Coronary artery (tissue), 2 donors: ENCODE measurements around the gene EPN1.

Source experiments
- DNase-seq: peaks from one replicate; pipeline ENCODE4 v3.0.0-alpha.2; 2017; ENCODE audit warnings: low spot score
- H3K27ac ChIP-seq, 2 donors: fragments of 200-600 bp; sonication (generic); one replicate each; pipeline ENCODE4 v1.5.1; 2016 to 2019
- H3K4me3 ChIP-seq: fragments of 200-600 bp; sonication (generic); 2 replicates; pipeline ENCODE4 v1.5.1; 2016; ENCODE audit warnings: mild to moderate bottlenecking, moderate library complexity
- TF ChIP-seq, protein P1 (sequence below): fragments of 200-600 bp; sonication (generic); IDR thresholded peaks from one replicate; pipeline ENCODE4 v1.5.1; 2019; ENCODE audit warnings: antibody characterized with exemption

Gene EPN1

DNA sequence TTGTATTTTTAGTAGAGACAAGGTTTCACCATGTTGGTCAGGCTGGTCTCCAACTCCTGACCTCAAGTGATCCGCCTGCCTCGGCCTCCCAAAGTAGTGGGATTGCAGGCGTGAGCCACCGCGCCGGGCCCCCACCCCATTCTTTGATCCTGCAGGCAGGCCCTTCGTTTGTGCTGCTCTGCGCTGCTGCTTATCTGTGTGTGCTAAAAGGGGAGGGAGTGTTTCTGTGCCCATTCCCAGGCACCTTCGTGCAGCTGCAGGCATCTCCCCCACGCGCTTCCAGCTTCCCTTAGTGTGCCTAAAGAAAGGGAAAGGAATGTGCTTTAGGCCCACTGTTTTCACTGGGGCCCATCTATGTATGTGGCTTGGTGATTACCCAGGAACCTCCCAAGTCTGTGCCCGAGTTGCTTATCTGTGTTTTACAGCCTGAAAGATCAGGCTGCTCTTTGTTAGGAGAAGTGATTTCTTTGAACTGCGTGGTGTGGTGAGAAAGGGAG, 27.2 kb downstream of the EPN1 start:
- Histone ChIP-seq H3K27ac (no peak overlapping the region), H3K4me3 (no peak overlapping the region)
- no peak for DNase-seq

DNA sequence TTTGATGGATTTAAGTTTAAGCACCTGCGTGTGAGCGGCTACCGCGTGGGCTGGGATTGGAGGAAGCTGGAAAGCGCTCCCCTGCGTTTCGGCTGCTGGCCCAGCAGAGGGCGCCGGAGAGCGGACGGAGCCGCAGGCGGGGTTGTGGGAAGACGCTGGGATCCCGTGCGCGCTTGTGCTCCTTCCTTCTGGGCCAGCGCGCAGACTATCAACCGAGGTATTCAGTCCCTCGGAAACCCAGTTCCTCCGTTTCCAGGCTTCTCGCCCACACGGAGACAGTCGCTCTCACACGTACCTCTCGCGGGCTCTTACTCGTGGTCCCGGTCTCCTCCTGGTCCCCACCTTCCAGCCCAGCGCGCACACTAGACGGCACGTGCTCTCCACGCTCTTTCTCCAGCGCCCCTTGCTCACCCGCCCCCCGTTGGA, 28.8 kb downstream of the EPN1 start:
- DNase-seq, result no peak
- Histone ChIP-seq H3K27ac (no peak overlapping the region), H3K4me3 (no peak overlapping the region)
- TF ChIP-seq, protein P1, sequence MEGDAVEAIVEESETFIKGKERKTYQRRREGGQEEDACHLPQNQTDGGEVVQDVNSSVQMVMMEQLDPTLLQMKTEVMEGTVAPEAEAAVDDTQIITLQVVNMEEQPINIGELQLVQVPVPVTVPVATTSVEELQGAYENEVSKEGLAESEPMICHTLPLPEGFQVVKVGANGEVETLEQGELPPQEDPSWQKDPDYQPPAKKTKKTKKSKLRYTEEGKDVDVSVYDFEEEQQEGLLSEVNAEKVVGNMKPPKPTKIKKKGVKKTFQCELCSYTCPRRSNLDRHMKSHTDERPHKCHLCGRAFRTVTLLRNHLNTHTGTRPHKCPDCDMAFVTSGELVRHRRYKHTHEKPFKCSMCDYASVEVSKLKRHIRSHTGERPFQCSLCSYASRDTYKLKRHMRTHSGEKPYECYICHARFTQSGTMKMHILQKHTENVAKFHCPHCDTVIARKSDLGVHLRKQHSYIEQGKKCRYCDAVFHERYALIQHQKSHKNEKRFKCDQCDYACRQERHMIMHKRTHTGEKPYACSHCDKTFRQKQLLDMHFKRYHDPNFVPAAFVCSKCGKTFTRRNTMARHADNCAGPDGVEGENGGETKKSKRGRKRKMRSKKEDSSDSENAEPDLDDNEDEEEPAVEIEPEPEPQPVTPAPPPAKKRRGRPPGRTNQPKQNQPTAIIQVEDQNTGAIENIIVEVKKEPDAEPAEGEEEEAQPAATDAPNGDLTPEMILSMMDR, result peak; percentile 43

More for the DNA sequence above, 27.2 kb downstream of the EPN1 start:
- TF ChIP-seq, protein P1, result no peak

DNA sequence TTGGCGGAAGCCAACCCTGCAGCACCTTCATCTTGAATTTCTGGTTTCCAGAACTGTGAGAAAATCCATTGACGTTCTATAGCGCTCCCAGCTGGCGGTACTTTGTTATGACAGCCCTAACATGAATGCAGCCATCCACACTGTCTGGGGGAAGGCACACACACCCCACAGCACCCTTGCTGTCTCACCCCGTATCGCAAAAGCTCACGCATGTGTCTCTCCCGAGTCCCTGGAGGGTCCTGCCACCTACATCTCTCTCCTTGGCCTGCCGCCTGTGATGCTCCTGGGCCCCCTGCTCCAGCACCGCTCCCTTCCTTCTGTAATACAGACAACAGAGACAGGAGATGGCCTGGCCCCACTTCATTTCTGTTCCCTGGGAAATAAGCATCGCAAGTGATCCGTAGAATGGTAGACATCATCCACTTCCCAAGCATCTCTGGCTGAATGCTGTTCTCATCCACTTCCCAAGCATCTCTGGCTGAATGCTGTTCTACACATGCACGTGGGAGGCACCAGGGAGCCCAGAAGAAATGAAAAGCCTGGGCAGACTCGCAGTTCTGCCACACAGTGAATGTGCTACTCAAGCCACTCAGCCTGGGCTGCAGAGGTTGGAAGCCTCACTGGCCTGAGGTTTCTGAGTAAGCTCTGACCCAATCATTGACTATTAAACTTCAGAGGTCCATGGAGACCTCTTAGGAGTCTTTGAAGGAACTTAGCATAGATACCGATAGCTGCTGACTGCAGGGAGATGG, 29.6 kb downstream of the EPN1 start:
- DNase-seq, result no peak
- no peak overlapping the region for H3K27ac ChIP-seq
- H3K4me3 ChIP-seq, result no peak overlapping the region
- TF ChIP-seq, protein P1, result no peak

DNA sequence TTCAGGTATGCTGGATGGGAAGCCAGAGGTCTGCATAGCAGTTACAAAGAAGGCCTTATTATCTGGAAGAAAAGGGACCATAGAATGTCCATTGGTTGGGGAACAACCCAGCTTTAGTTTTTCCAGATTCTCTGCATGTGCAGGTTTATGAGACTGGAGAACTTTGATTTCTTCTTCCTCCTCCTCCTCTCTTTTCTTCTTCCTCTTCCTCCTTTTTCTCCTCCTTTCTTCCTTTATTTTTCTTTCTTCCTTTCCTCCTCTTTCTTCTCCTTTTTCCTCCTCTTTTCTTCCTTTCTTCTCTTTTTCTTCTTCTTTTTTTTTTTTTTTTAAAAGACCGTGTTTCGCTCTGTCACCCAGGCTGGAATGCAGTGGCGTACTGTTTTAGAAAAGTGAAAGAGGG, 30.9 kb downstream of the EPN1 start:
- Histone ChIP-seq H3K4me3 (no peak overlapping the region), H3K27ac (no peak overlapping the region)
- no peak for DNase-seq
- TF ChIP-seq, protein P1, result no peak

DNA sequence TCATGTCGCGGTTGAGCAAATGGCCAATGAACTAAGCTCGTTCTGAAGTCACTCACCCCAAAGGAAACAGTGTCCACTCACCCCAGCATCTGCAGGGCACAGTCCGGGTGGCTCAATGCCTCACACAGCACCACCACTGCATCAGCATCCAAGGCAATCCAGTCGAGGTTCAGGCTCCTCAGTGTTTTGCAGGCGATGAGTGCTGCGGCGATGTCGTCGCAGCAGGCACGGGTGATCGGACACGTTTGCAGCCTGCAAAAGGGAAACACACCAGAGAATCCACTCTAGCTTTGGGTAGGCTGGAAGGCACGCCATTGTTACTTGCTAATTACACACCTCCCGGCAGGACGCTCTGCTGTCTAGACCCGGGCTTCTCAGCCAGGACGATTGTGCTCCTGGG, 36.7 kb downstream of the EPN1 start:
- TF ChIP-seq, protein P1, result no peak
- no peak for DNase-seq
- no peak overlapping the region for H3K27ac ChIP-seq
- H3K4me3 ChIP-seq, result no peak overlapping the region

DNA sequence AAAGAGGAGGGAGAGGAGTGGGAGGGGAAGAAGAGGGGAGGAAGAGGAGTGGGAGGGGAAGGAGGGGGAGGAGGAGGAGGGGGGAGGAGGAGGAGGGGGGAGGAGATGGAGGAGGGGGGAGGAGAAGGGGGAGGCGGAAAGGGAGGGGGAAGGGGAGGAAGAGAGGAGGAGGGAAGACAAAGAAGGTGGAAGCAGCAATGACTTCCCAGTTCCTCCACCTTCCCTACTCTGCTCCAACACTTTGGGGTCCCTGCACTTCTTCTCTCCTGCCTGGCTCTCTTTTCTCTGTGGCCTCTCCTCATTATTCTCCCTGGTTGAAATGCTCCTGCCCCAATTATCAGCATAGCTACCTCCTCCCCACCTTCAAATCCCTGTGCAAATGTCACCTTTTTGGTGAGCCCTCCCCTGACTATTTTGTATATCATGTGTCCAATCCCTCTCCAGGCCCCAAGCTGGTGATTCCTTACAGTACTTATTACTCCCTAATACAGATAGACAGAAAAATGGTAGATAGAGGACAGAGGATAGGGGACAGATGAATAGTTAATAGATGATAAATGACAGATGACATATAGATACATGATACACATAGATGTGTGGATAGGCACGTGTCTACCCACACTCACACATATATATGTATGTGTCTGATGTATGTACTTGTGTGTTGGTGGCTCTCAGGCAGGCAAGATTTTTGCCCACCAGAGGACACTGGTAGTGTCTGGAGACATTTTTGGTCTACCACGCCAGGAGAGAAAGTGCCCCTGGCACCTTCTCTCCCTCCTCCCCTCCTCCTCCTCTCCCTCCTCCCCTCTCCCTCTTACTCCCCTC, 38.0 kb downstream of the EPN1 start:
- TF ChIP-seq, protein P1, result no peak
- DNase-seq, result no peak
- H3K27ac ChIP-seq, result no peak overlapping the region
- H3K4me3 ChIP-seq, result no peak overlapping the region
